IPS DF 4.7 (cell line): Measurements from ENCODE around the gene RUFY2.

Experiments used
- DNase-seq: peaks from one replicate; pipeline ENCODE4 v3.0.0-alpha.2; 2013; ENCODE audit warnings: low spot score; ENCODE audit errors: extremely low read depth

Gene RUFY2

DNA sequence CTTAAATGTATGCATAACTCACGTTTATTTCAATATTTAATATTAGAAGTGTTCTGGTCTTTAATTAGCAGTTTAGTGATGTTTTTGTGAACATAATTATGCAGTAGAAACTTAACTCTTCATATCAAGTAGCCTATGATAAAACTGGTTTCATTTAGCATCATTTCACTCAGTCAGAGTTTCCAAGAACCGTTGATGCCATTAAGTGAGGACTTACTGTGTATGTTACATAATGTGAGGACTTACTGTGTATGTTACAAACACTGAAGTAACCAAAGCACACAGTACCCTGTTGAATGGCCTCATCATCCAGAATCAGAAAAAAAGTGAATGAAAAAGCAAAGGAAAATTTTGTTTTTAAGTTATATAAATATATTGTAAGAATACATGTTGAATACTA, 41.5 kb downstream of the RUFY2 start:
- no peak for DNase-seq

DNA sequence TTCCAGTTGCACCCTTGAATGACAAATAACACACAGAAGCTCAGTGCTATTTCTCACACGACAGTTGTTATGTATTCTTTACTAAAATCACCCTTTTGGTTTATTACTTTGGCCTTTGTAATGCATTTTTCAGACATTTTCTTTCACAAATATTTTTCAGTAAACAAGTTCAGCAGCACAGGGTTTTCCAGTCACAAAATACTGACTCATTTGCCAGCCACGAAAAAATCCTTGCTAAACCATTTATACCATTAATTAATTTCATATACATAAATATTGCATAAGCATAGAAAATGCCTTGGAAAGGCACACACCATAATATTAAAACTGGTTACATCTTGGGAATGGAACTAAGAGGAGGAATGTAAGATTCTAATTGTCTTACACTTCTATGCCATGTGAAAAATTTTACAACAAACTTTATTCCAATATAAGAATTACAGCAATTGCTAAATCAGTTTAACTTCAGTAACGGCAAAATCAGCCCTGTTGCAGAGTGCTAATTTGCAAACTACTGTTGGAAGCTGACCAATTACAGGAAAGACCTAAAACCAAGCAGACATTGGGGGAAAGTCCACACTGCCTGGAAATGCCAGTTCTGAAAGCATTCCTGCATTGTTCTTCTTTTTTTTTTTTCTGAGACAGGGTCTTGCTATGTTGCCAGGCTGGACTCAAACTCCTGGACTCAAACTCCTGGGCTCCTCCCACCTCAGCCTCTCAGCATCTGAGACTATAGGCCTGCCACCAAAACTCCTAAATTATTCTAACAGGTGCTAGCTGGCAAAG, 42.8 kb downstream of the RUFY2 start:
- no peak for DNase-seq

DNA sequence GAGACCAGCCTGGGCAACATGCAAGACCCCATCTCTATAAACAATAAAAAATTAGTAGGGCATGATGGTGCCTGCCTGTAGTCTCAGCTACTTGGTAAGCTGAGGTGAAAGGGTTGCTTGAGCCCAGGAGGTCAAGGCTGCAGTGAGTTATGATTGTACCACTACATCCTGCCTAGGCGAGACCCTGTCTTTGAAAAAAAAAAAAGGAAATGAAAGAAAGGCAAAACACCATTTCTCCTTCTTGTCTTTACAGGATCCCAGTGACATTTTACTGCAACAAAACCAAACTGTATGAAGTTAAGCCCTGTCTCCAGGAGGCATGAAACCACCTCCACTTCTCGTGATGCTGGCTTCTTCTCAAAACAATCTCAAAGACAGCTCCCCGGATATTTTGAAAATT, 44.5 kb downstream of the RUFY2 start:
- DNase-seq: no peak

DNA sequence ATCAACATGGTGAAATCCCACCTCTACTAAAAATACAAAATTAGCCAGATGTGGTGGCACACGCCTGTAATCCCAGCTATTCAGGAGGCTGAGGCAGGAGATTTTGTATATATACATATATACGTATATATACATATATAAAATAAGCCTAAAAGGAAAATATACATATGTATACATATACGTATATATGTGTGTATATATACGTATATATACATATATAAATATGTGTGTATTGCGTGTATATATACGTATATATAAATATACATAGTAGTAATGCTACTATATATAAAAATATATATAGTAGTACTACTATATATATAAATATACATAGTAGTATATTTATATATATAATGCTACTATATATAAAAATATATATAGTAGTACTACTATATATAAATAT, 47.9 kb downstream of the RUFY2 start:
- no peak for DNase-seq

DNA sequence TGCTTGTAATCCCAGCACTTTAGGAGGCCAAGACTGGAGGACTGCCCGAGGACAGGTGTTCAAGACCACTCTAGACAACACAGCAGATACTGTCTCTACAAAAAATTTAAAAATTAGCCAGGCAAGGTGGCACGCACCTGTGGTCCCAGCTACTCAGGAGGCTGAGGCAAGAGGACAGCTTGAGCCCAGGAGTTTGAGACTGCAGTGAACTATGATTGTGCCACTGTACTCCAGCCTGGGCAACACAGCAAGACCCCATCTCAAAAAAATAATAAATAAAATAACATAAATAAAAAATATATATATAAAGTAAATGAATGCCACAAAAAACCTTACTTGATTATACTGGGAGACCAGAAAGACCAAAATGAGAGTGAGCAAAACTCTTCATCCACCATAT, 53.5 kb downstream of the RUFY2 start:
- no peak for DNase-seq

DNA sequence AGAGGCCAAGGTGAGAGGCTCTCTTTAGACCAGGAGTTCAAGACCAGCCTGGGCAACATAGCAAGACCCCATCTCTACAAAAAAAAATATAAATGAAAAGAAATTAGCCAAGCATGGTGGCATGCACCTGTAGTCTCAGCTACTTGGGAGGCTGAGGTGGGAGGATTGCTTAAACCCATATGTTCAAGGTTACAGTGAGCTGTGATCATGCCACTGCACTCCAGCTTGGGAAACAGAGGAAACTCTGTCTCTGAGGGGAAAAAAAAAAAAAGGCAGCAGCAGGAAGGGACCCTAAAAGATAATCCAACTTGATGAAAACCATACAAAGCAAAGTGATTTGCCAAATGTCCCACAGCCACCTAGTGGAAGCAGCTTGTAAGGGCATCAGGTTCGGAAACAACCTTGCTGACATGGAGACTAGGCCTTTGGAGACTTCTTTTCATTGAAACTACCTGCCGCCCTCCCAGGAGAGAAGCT, 58.8 kb downstream of the RUFY2 start:
- no peak for DNase-seq

DNA sequence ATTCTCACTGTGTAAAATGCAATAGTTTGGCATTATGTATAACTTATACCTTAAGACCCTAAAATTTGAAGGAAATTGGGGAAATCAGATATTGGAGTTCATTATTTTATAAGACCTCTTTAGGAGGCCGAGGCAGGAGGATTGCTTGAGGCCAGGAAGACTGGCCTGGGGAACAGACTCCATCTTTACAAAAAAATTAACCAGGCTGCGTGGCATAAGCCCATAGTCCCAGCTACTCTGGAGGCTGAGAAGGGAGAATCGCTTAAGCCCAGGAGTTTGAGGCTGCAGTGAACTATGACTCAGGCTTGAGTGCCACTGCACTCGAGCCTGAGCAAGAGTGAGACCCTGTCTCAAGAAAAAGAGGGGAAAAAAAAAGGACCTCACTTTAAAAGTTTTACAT, 60.3 kb downstream of the RUFY2 start:
- no peak for DNase-seq

DNA sequence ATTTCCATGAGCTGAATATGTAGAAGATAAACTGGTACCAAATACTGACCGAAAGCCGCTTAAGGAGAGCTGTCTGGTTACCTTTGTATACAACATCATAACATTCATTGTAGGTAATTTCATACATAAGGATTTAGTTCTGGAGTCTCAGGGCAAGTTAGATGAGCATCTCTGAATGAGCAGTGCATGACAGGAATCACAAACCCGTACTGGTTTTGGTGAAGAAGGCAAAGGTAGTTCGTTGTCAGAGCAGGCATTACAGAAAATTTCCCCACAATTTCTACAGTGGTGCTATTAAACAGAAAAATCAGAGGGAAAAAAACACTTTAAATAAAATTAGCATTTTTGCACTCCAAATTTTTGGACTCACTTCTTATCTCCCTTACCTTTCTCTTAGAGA, 61.5 kb downstream of the RUFY2 start:
- DNase-seq: no peak

DNA sequence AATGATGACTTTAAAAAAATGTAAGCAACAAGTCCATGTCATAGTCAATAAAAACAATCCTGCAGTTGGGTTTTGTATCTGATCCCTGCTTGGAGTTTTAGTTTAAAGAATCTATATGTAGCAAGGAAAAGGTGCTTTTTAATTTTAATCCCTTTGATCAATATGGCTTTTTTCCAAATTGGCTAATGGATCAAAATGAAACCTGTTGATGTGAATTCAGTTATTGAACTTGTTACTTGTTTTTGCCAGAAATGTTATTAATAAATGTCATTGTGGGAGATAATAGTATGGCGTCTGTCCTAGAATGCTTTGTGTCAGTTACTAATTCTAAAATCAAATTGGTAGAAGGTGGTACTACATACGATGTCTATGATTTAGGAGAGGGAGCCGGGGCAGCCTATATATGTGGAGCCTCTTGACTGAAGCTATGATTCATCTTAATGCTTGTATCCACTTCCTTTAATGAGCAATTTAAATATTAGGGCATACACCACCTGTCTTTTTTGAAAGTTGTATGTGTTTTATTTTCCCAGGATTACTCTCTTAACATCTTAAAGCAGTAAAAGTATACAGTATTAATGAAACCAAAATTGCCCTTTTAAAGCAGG, 64.1 kb downstream of the RUFY2 start:
- DNase-seq: no peak

DNA sequence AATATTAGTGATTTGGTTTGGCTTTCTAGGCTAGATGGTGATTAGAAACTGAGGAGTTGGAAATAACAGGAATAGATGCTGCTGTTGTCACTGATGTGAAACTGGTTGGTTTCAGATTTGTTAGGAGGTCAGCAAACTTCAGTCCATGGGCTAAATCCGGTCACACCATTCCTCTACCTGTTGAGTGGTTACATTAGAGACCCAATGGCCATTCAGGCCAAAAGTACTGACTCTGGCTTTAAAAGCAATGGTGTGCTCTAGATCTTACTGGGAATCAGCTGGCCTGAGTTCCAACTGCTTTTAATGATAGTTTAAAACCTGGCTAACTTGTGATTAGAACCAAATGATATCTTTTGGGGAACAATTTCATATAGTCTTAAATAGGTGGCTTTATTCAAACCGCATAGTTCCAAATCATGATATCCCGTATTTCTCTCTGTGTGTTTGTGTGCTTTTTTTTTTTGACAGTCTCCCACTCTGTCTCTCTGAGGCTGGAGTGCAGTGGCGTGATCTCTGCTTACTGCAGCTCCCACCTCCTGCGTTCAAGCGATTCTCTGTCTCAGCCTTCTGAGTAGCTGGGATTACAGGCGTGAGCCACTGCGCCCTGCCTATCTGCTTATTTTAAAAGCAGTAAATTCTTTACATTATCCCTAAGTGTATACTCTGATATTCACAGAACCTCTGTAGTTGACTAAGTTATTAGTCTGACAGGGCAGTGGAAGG, 66.6 kb downstream of the RUFY2 start:
- DNase-seq: no peak

DNA sequence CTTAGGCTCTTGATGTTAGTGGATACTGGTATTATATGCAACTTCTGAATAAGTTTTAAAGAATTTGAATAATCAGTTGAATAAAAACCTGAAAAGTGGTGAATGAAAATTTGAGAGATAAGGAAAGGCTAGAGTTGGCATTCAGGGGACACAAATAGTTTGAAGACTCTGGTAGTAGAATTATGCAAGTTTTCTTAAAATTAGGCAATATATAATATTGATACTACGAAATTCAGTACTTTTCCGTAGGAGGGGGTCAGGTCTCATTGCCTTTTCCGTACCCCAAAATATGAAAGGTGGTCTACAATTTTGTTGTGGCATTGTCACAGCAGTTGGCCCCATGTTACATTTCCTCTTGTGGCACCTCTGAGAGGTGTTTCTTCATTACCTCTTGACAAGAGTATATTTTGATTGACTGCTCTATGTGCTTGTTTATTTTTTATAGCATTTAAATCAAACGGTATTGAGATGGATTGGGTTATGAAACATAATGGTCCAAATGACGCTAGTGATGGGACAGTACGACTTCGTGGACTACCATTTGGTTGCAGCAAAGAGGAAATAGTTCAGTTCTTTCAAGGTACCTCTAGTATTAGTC, 70.2 kb downstream of the RUFY2 start:
- DNase-seq: no peak

DNA sequence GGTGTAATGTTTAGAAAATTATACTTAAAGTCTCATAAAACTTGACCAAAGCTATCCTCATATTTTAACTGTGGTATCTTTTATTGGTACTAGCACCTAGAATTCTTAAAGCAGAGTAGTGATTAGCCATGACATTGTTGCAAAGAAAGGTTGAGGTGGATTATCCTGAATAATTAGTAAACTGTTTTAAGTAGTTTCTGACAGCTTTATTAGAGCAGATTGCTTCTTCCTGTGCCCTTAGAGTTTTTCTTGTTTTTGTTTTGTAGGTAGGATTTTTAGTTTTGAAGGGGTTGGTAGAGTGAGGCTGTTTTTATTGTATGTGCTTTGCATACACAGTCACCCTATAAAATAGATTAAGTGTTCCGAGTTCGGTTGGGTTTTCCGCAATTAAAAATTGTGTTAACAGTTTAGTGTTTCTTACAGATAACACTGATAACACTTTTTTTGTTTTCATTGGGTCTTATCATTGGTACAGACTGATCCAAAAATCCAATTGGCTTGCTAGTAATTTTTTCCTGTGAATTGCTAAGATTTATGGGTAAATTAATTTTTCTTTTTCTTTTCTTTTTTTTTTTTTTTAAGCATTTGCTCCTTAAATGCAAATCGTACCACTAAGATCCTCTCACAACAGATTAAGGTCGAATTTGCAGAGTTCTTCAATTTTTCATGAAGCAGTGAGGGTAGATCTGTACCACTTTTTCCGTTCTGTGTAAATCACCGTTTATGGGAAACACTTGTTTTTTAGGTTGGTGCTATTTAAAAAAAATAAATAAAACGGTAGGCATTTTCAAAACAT, 72.2 kb downstream of the RUFY2 start:
- no peak for DNase-seq

DNA sequence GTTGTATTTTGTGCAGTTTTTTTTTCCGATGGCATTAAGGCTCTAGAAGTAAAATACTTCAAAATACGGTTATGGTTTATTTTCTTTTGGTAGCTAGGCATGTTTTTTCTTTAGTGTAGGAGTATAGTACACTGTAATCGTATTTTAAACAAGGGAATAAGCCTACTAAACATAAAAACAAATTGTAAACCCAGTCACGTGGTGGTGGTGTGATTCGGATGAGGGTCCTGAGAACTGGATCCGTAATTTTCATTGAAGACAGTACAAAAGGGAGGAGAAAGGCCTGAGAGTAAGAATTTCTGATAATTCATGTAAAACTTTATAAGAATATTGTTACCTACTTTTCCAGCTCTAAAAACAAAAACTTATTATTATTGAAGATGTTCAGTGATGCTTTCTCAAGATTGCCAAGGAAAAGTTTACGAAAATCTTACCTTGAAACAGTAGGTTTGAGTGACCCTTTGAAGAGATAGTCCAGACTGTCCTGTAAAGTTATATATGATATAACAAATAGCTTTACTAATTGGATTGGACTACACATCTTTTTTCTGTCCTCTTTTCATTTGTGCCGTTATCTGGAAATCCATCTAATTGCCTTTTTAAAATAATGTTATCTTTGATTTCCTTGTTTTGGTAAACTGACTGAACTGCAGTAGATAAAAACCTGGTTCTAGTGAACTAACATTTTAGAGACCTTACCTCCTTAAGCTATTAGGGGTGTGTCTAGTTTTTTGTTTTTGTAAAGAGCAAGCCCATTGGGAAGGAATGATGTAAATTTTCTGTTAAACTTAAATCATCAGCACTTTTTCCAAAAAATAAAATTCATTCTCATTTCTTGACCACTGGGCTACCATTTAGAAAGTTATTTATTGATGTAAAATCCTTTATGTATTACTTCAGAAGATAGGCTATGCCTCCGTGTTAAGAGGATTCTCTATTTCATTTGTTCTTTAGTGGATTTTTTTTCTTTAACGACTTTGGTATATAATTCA, 73.3 kb downstream of the RUFY2 start:
- no peak for DNase-seq

DNA sequence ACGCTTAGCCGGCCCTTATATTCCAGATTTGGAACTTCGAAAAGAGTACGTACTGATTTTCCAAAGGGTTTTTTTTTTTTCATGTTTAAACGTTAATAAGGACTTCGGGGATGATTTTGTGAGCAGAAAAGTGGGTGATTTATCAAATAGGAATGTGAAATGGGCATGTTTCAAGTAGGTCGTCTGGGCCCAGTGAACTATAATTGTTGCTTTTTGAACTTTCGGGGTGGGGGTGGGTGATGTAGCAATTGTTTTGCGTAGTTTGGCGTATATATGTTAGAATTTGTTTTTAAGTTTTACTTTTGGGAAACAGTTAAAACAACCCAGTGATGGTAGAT, 74.0 kb downstream of the RUFY2 start:
- no peak for DNase-seq

DNA sequence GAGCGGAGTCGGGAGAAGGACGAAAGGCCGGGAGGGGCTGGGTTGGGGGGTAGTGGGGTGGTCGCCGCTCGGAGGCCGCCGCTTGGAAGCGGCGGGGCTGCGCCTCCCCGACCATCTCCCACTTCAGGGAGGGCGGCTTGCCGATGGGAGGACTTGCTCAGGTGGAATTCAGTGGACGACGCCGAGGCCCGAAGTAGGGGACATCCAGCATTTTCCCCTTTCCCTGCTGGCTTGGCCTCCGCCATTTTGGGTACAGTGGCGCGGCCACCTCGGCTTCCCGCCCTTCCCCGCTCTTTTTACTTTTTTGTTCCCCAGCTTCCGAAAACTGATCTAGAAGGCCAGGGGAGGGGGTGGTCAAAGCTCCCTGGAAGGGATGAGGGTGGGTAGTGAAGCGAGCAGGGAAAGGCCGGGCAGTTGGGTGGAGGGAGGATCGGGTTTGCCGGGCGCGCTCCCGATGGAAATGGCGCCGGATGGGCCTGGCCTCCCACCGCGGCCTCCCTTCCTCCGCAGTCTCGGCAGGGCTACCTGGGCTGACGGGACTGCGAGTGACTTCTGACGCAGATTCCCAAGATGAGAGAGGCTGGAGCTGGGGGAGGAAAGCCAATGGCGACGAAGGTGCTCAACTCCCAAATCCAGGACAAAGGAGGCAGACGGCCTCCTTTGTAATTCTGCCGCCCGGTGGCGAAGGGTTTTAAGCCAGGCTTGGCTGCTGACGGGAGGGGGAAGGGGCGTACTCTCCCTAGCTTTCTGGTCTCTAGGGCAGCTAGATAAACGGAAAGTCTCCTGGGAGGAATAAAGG, 74.6 kb downstream of the RUFY2 start, which contains the start of gene PBLD:
Gene PBLD (minus strand): TSS at position 670 of the 799 bp plus-strand sequence. CDS start 26,084 bp downstream, outside the sequence.
- peak; percentile 58 for DNase-seq

DNA sequence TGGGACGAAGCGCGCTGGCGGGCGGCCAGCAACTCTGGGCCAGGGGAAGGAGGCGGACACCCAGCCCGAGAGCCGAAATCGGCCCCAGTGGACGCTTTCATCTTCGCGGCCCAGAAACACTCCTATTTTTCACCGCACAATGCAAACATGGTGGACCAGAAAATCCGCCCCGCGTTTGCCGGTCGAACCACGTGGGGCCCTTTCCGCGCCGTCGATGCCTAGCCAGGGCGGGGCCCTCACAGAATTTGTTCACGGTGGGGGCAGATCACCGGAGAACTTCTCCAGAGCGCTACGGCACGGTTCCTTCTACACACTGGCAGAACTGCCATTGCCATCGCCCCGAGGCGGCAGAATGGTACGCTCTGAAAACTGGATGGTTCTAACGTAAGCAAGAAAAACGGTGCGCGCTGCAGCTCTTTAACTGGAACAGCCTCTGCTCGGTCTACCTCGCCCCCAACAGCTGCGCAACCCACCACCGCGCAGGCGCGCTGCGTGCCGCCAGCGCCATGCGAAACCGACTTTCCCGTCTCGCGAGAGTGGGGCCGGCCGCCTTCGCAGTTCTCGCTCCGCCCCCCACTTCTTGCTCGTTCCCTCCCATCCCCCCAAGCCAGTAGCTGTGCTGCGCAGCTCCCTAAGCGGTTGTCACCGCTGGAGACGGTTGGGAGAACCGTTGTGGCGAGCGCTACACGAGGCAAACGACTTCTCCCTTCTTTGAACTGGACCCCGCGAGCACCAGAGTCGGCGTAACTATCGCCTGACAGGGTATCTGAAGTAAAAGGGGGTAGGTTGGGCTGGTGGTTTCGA, 75.4 kb downstream of the RUFY2 start, which contains the start of gene HNRNPH3:
Gene HNRNPH3 (plus strand): TSS at position 610 of the 804 bp plus-strand sequence. CDS start 5,158 bp downstream, outside the sequence.
- DNase-seq: peak; percentile 80

DNA sequence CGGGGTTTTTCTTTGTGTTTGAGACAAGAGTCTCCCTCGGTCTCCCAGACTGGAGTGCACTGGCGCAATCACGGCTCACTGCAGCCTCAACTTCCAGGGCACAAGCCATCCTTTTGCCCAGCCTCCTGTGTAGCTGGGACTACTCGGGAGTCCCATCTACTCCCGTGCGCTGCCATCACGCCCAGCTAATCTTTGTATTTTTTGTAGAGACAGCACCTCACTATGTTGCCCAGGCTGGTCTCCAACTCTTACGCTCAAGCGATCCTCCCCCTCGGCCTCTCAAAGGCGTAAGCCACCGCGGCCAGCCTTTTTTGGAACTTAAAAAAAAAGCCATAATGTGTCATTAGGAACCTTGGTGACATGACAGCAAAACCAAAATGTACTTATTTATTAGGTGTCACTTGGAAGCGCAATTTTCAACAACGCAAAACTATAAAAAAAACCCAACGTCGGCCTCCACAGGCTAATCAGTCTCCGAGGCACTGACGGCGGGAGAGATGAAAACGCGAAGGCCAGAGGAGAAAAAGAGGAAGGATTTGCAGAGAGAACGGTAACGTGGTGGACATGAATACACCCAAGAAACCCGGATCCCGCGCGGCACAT, 76.1 kb downstream of the RUFY2 start:
- DNase-seq: no peak

DNA sequence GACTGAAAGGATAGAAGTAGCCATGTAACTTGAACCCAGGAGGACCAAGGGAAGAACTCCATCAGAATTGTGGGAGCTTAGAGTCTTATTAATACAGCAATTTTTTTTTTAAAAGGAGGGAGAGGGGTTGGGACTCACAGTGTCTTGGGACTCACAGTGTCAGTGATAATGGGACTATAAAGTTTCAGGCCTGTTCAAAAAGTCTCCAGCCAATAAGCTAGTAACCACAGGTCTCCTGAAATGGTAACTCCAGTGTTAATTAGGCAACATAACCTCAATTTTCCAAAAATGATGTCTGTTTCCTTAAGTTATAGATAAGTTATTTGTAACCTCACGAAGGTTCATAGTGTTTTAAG, 77.6 kb downstream of the RUFY2 start:
- no peak for DNase-seq
